ENCODE measurements around the gene ZNF534. TPM values are rescaled to one million over a fixed set of nuclear protein-coding genes. Genes with fewer than 3 reads are reported as not detected.
A peak's percentile ranks its signal among the peaks of the same experiment; 100 is the strongest.

ZNF534 gene
- total and polyA plus RNA-seq, 2 of the 8 experiments (the other 6 are each of a cell fraction or from before 2014, with no cell fraction given): not detected

DNA sequence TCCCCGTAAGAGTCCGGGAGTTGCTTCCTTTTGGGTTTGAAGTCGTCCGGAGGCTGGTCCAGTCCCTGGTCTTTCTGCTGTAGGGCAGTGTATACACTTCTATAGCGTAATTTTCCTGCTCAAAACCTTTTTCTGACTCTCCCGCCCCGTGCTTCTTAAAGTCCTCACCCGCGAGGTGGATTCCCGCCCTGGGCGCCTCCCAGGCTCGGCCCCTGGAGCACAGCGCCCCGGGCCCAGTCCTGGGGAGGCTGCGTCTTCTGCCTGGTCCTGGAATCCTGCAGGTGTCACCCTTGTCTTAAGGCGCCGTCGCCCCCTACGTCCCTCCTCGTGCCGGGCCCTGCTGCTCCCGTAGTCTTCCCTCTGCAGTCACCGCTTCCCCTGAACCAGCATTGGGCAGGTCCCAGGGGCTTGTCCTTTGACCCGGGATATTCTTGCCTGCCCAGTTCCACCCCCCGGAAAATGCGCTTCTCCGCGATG, 64.1 kb downstream of the ZNF534 start (continued):
- TF ChIP-seq E2F6 (IDR thresholded peaks at IDR 0.05): peak; percentile 89
- no peak for TF ChIP-seq GABPA (IDR thresholded peaks at IDR 0.05; ENCODE audit: borderline replicate concordance, insufficient read depth, low read length)
- no peak for TF ChIP-seq BCL11A (IDR thresholded peaks at IDR 0.05; ENCODE audit: low read depth in 2 of 2, low read length in 2 of 2)
- 0 out of 2 replicates have a peak, but pooled peaks have one; percentile 14 for TF ChIP-seq EGR1 (IDR thresholded peaks at IDR 0.05; ENCODE audit: borderline replicate concordance, low read depth, low read length)
- TF ChIP-seq MAFK (IDR thresholded peaks at IDR 0.05; ENCODE audit: low read depth, low read length): no peak

Measured in H1 (cell line).